NCI-H2227 (cell line): ENCODE results near the gene RGMA.

Experiments
- DNase-seq: peaks from one replicate; lab custom pipeline; 2025; ENCODE audit not compliant: unreplicated experiment; lab: John Stamatoyannopoulos, UW

The RGMA gene

GRCh38 chr15:93088981-93089726 lies at the start of gene RGMA:
TSS of gene RGMA (minus strand) at chr15:93089211. CDS start at chr15:93088932, 279 bp downstream.
- peak; percentile 74 for DNase-seq

- DNase-seq: no peak
These were observed 47.6 kb upstream of the RGMA start for GRCh38 chr15:93136606-93137005.

GRCh38 chr15:93135997-93136397 lies 47.0 kb upstream of the RGMA start:
- DNase-seq: no peak

GRCh38 chr15:93135459-93135858 lies 46.4 kb upstream of the RGMA start:
- no peak for DNase-seq

GRCh38 chr15:93131485-93132095 lies 42.6 kb upstream of the RGMA start:
- DNase-seq: no peak

GRCh38 chr15:93129702-93130488 lies 40.9 kb upstream of the RGMA start:
- no peak for DNase-seq

GRCh38 chr15:93127286-93127685 lies 38.3 kb upstream of the RGMA start:
- DNase-seq: no peak

- DNase-seq: no peak
These were observed 37.6 kb upstream of the RGMA start for GRCh38 chr15:93126599-93126998.

GRCh38 chr15:93126148-93126547 lies 37.1 kb upstream of the RGMA start:
- DNase-seq: no peak

GRCh38 chr15:93124126-93124525 lies 35.1 kb upstream of the RGMA start:
- DNase-seq: no peak

GRCh38 chr15:93121973-93122910 lies 33.2 kb upstream of the RGMA start:
- no peak for DNase-seq

GRCh38 chr15:93121107-93121506 lies 32.1 kb upstream of the RGMA start:
- DNase-seq: no peak

- DNase-seq: no peak
These were observed 29.9 kb upstream of the RGMA start for GRCh38 chr15:93118904-93119303.

- DNase-seq: no peak
These were observed 22.4 kb upstream of the RGMA start for GRCh38 chr15:93111451-93111850.

GRCh38 chr15:93110502-93111040 lies 21.6 kb upstream of the RGMA start:
- DNase-seq: no peak

- no peak for DNase-seq
These were observed 20.5 kb upstream of the RGMA start for GRCh38 chr15:93109336-93110102.

- DNase-seq: no peak
These were observed 18.6 kb upstream of the RGMA start for GRCh38 chr15:93107646-93108045.

- DNase-seq: no peak
These were observed 16.5 kb upstream of the RGMA start for GRCh38 chr15:93105485-93105884.

- no peak for DNase-seq
These were observed 14.8 kb upstream of the RGMA start for GRCh38 chr15:93103823-93104222.

GRCh38 chr15:93102211-93102610 lies 13.2 kb upstream of the RGMA start:
- DNase-seq: no peak
